WTC11 (cell line): Measurements from ENCODE around the gene IL4I1. TPM values are rescaled to one million over a fixed set of nuclear protein-coding genes. Genes with fewer than 3 reads are reported as not detected.

Source experiments
- ATAC-seq: fragments of 200-7000 bp; cut with Tn5 transposase; 2 replicates; pipeline ENCODE4 v1.10.0; 2021; ENCODE audit warnings: mild to moderate bottlenecking, moderate library complexity
- CTCF ChIA-PET: fragments of 300-600 bp; sonication (Branson Sonifier 250); formaldehyde crosslinking; loops from one replicate; lab custom pipeline; 2021; ENCODE audit warnings: antibody characterized with exemption; lab: Charles Lee
- POLR2A ChIA-PET: fragments of 350-600 bp; sonication (Branson Sonifier 250); formaldehyde crosslinking; loops from one replicate; lab custom pipeline; 2021; ENCODE audit warnings: antibody characterized with exemption; lab: Charles Lee
- DNase-seq: peaks from one replicate; pipeline ENCODE4 v3.0.0; 2021; ENCODE audit warnings: low spot score
- H3K27ac Mint-ChIP-seq: 2 replicates; pipeline ENCODE4 v1.8.0; 2021; ENCODE audit warnings: mixed read lengths
- H3K27me3 Mint-ChIP-seq: 2 replicates; pipeline ENCODE4 v1.8.0; 2021; ENCODE audit warnings: low read depth, mild to moderate bottlenecking, moderate library complexity, mixed read lengths
- H3K36me3 Mint-ChIP-seq: 2 replicates; pipeline ENCODE4 v1.8.0; 2021; ENCODE audit warnings: mixed read lengths
- H3K4me1 Mint-ChIP-seq: 2 replicates; pipeline ENCODE4 v1.8.0; 2022; ENCODE audit warnings: mixed read lengths
- H3K4me3 Mint-ChIP-seq: 2 replicates; pipeline ENCODE4 v1.8.0; 2021; ENCODE audit warnings: mild to moderate bottlenecking, moderate library complexity, mixed read lengths
- H3K9me3 Mint-ChIP-seq: 2 replicates; pipeline ENCODE4 v1.8.0; 2021; ENCODE audit warnings: mixed read lengths
- AFF4 ChIP-seq: sonication (generic); formaldehyde crosslinking; IDR thresholded peaks from 2 replicates; pipeline ENCODE4 v1.8.1; 2023; ENCODE audit warnings: mild to moderate bottlenecking, missing genetic modification reagents, borderline replicate concordance
- ATF1 ChIP-seq: sonication (generic); formaldehyde crosslinking; IDR thresholded peaks from 2 replicates; pipeline ENCODE4 v1.8.1; 2023; ENCODE audit warnings: mild to moderate bottlenecking, moderate library complexity, missing genetic modification reagents
- ATF2 ChIP-seq: sonication (generic); formaldehyde crosslinking; IDR thresholded peaks from 2 replicates; pipeline ENCODE4 v1.8.1; 2022; ENCODE audit warnings: low read depth, missing genetic modification reagents, borderline replicate concordance
- CREM ChIP-seq: sonication (generic); formaldehyde crosslinking; IDR thresholded peaks from 2 replicates; pipeline ENCODE4 v1.8.1; 2022; ENCODE audit warnings: mild to moderate bottlenecking, missing genetic modification reagents, moderate library complexity
- CTCF ChIP-seq: fragments of 200-600 bp; IDR thresholded peaks from 2 replicates; pipeline ENCODE4 v1.8.0; 2022; ENCODE audit warnings: antibody characterized with exemption
- E2F5 ChIP-seq: sonication (generic); formaldehyde crosslinking; IDR thresholded peaks from 2 replicates; pipeline ENCODE4 v1.8.1; 2022; ENCODE audit warnings: mild to moderate bottlenecking, moderate library complexity, missing genetic modification reagents
- FOXJ3 ChIP-seq: sonication (generic); formaldehyde crosslinking; IDR thresholded peaks from 2 replicates; pipeline ENCODE4 v1.9.0; 2021; ENCODE audit warnings: missing genetic modification reagents, mild to moderate bottlenecking, borderline replicate concordance
- FOXP1 ChIP-seq: sonication (generic); formaldehyde crosslinking; IDR thresholded peaks from 2 replicates; pipeline ENCODE4 v1.8.0; 2022; ENCODE audit warnings: missing genetic modification reagents, mild to moderate bottlenecking, moderate library complexity, borderline replicate concordance
- GABPB1 ChIP-seq: sonication (generic); formaldehyde crosslinking; IDR thresholded peaks from 2 replicates; pipeline ENCODE4 v1.8.1; 2023; ENCODE audit warnings: mild to moderate bottlenecking, missing genetic modification reagents
- GRHL2 ChIP-seq: fragments of 250-450 bp; sonication (Bioruptor Pico); IDR thresholded peaks from 2 replicates; pipeline ENCODE4 v1.8.0; 2022; ENCODE audit warnings: mild to moderate bottlenecking, moderate library complexity; ENCODE audit not compliant: insufficient replicate concordance, severe bottlenecking
- GTF2I ChIP-seq: fragments of 250-450 bp; sonication (Bioruptor Pico); conservative IDR thresholded peaks from 2 replicates; pipeline ENCODE4 v1.4.0; 2021; ENCODE audit warnings: mild to moderate bottlenecking
- HMGA2 ChIP-seq: fragments of 250-450 bp; sonication (Bioruptor Pico); IDR thresholded peaks from 2 replicates; pipeline ENCODE4 v1.4.0; 2021; ENCODE audit warnings: mild to moderate bottlenecking, moderate library complexity
- IRF1 ChIP-seq: sonication (generic); formaldehyde crosslinking; IDR thresholded peaks from 2 replicates; pipeline ENCODE4 v1.8.0; 2023; ENCODE audit warnings: missing genetic modification reagents
- KAT7 ChIP-seq: sonication (generic); formaldehyde crosslinking; IDR thresholded peaks from 2 replicates; pipeline ENCODE4 v1.8.1; 2023; ENCODE audit warnings: missing genetic modification reagents, mild to moderate bottlenecking, borderline replicate concordance
- MAX ChIP-seq: sonication (generic); formaldehyde crosslinking; IDR thresholded peaks from 2 replicates; pipeline ENCODE4 v1.8.0; 2022; ENCODE audit warnings: mild to moderate bottlenecking, missing genetic modification reagents
- NFYB ChIP-seq: sonication (generic); formaldehyde crosslinking; conservative IDR thresholded peaks from 2 replicates; pipeline ENCODE4 v1.8.0; 2022; ENCODE audit warnings: low read depth, missing genetic modification reagents
- NR2C2 ChIP-seq: sonication (generic); formaldehyde crosslinking; IDR thresholded peaks from 2 replicates; pipeline ENCODE4 v1.8.0; 2022; ENCODE audit warnings: mild to moderate bottlenecking, missing genetic modification reagents
- NR3C1 ChIP-seq: sonication (generic); formaldehyde crosslinking; conservative IDR thresholded peaks from 2 replicates; pipeline ENCODE4 v1.8.1; 2023; ENCODE audit warnings: low read depth, mild to moderate bottlenecking, missing genetic modification reagents
- RELA ChIP-seq: sonication (generic); formaldehyde crosslinking; IDR thresholded peaks from 2 replicates; pipeline ENCODE4 v1.8.1; 2022; ENCODE audit warnings: missing genetic modification reagents, mild to moderate bottlenecking, borderline replicate concordance
- SP1 ChIP-seq: sonication (generic); formaldehyde crosslinking; conservative IDR thresholded peaks from 2 replicates; pipeline ENCODE4 v1.8.1; 2022; ENCODE audit warnings: missing genetic modification reagents
- USF2 ChIP-seq: sonication (generic); formaldehyde crosslinking; IDR thresholded peaks from 2 replicates; pipeline ENCODE4 v1.8.1; 2023; ENCODE audit warnings: mild to moderate bottlenecking, missing genetic modification reagents, moderate library complexity
- ZBTB21 ChIP-seq: sonication (generic); formaldehyde crosslinking; IDR thresholded peaks from 2 replicates; pipeline ENCODE4 v1.8.1; 2023; ENCODE audit warnings: mild to moderate bottlenecking, missing genetic modification reagents, borderline replicate concordance
- ZNF232 ChIP-seq: sonication (generic); formaldehyde crosslinking; IDR thresholded peaks from 2 replicates; pipeline ENCODE4 v1.8.0; 2022; ENCODE audit warnings: mild to moderate bottlenecking, missing genetic modification reagents
- total RNA-seq: library from RNA; stranded (reverse); gene quantifications from 3 replicates; pipeline ENCODE4 v1.2.3, GENCODE V29; 2021

The IL4I1 gene
- total RNA-seq, 1 experiment from 2014 or later, result 0.83 TPM

- TF ChIP-seq ATF1 (CRISPR knock-in tag), result peak; percentile 83
- TF ChIP-seq ZBTB21 (CRISPR knock-in tag), result no peak
- TF ChIP-seq AFF4 (CRISPR knock-in tag), result peak; percentile 17; the same call in 1 of the 2 replicates
- peak; percentile 87 for TF ChIP-seq RELA
- TF ChIP-seq NFYB, result 0 out of 2 replicates have a peak, but pooled peaks have one; percentile 33
- TF ChIP-seq E2F5 (CRISPR knock-in tag), result peak; percentile 84
- peak; percentile 90; the same call in 1 of the 2 replicates for TF ChIP-seq FOXP1
- TF ChIP-seq SP1 (CRISPR knock-in tag), result peak; percentile 82
- TF ChIP-seq ZNF232 (CRISPR knock-in tag), result peak; percentile 82; the same call in 1 of the 2 replicates
- 0 out of 2 replicates have a peak, but pooled peaks have one; percentile 68 for TF ChIP-seq CREM (CRISPR knock-in tag)
These were observed 6.1 kb downstream of the IL4I1 start (continued) for GRCh38 chr19:49890349-49891311.

- ATAC-seq (peak; percentile 76), DNase-seq (peak; percentile 89)
- POLR2A ChIA-PET, result interaction anchor here (0.9 to 2.4 kb wide), 3 partner anchors 13 to 40 kb away, joined by 6 to 13 read pairs (median 11); partner anchors contain the start of genes AKT1S1, ATF5, NUP62 and TBC1D17
- H3K4me3 Mint-ChIP-seq, result peak overlapping the region; percentile 73
- H3K36me3 Mint-ChIP-seq, result peaks cover 25% of the 10 kb centered on the region
- H3K9me3 Mint-ChIP-seq, result no peaks in the 10 kb centered on the region
- CTCF ChIA-PET, result interaction anchor here (0.9 to 2.5 kb wide), 22 partner anchors 9 to 172 kb away, joined by 3 to 18 read pairs (median 5); partner anchors contain the start of genes AKT1S1, ATF5, FUZ and NUP62
- H3K4me1 Mint-ChIP-seq, result peaks cover 11% of the 10 kb centered on the region
- H3K27ac Mint-ChIP-seq, result peak overlapping the region; percentile 95; the same call in 1 of the 2 replicates
- peaks cover 43% of the 10 kb centered on the region for H3K27me3 Mint-ChIP-seq
- TF ChIP-seq ATF2 (CRISPR knock-in tag) (peak; percentile 97), HMGA2 (CRISPR knock-in tag) (no peak), MAX (peak; percentile 100), CTCF (peak; percentile 66; the same call in 1 of the 2 replicates), KAT7 (peak; percentile 100), NR2C2 (CRISPR knock-in tag) (peak; percentile 93), USF2 (peak; percentile 85), GTF2I (no peak), NR3C1 (peak; percentile 97), FOXJ3 (0 out of 2 replicates have a peak, but pooled peaks have one; percentile 90), RELA (peak; percentile 100), GABPB1 (CRISPR knock-in tag) (no peak), IRF1 (CRISPR knock-in tag) (peak; percentile 99), GRHL2 (CRISPR knock-in tag) (no peak)
These were observed 6.9 kb downstream of the IL4I1 start for GRCh38 chr19:49889687-49890348.
